ENCODE results near the gene MAPK9. TPM values are rescaled to one million over a fixed set of nuclear protein-coding genes. Genes with fewer than 3 reads are reported as not detected.

MAPK9 gene
- total RNA-seq, 1 experiment from 2014 or later, result 43.4 TPM

DNA sequence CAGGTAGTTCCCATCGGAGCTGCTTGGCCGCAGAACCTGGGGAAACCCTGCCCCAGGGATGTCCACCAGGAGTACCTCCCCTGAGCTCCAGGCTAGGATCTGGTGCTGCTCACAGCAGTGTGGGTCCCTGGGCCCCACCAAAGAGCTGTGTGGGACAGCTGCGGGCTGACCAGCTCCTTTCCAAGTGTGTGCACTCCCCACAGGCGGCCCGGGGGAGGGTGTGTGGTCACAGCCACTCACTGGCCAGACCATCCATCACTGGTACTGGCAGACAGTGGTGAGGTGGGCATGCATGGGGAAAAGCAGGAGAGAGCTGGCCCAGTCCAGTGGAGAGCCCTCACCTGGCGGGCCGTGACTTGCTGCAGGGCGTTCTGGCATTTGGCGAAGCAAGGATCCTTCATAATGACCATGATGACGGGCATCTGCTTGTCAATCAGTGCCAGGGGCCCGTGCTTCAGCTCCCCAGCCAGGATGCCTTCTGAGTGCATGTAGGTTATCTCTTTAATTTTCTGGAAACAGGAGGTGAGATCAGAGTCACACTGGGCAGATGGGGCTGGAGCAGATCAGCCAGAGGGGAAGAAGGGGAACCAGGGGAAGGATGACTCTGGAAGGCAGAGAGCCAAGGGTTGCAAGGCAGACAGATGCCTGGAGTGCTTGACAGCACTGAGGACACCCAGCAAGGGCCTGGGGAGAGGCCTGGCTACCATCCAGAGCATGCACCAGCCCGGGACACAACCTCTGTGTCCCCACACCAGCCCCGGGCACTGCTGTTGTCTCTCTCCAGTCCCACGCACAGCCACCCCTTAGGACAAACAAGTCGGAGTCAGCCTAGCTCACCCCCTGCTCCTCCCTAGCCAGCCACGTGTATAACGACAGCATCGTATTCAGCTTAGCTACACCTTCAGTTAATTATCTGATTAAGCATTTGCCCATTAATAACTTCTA is 12.8 kb upstream of the MAPK9 start:
- RAD21 ChIA-PET (ENCODE audit: low non-redundant PET in 1 of 2, low total read pairs in 2 of 2, uncharacterized antibody in 2 of 2, unreplicated experiment in 2 of 2), result no interaction called here
- DNase-seq (ENCODE audit: low read depth, low spot score) (no peak), ATAC-seq (no peak)
- Histone ChIP-seq H3K9ac (ENCODE audit: low read length) (no peak overlapping the region), H2AFZ (ENCODE audit: low read depth, low read length, poor library complexity, severe bottlenecking) (no peak overlapping the region), H4K20me1 (ENCODE audit: insufficient read depth) (no peaks in the 10 kb centered on the region), H3K4me1 (ENCODE audit: control insufficient read depth in 1 of 2, insufficient read depth in 2 of 2, low read length in 2 of 2) (no peaks in the 10 kb centered on the region), H3K27me3 (ENCODE audit: insufficient read depth, low read length) (no peaks in the 10 kb centered on the region), H3K79me2 (ENCODE audit: insufficient read depth, low read length) (no peaks in the 10 kb centered on the region), H3K4me2 (ENCODE audit: low read length) (no peak overlapping the region), H3K27ac (ENCODE audit: low read depth, low read length) (no peak overlapping the region), H3K9me3 (ENCODE audit: control insufficient read depth in 1 of 2, insufficient read depth in 1 of 2, low read depth in 1 of 2, low read length in 2 of 2) (no peaks in the 10 kb centered on the region), H3K36me3 (ENCODE audit: control insufficient read depth in 1 of 2, insufficient read depth in 2 of 2, low read length in 2 of 2) (no peaks in the 10 kb centered on the region), H3K4me3 (replicated peaks in 1 of 2; ENCODE audit: low read depth in 1 of 2, low read length in 2 of 2) (no peak overlapping the region), H3K9me2 (ENCODE audit: insufficient read depth) (no peaks in the 10 kb centered on the region)
- intact Hi-C loops (cut with micrococcal nuclease), result no loop called here
- no TSS peak for BruUV-seq (replicated peaks)
- CTCF ChIA-PET, result interaction anchor here (1.4 kb wide), 1 partner anchor 11 kb away, joined by 4 read pairs; no protein-coding TSS in a partner anchor
- POLR2A ChIA-PET, result no interaction called here
- TF ChIP-seq RAD21 (IDR thresholded peaks at IDR 0.05; ENCODE audit: low read depth), result no peak
- no peak for TF ChIP-seq FOSL1 (IDR thresholded peaks at IDR 0.05; ENCODE audit: low read depth)
- TF ChIP-seq REST (IDR thresholded peaks at IDR 0.05; ENCODE audit: low read depth), result no peak
- no peak for TF ChIP-seq SIN3A (IDR thresholded peaks at IDR 0.05; ENCODE audit: low read depth)
- no peak for TF ChIP-seq JUND (IDR thresholded peaks at IDR 0.05)

GRCh38 chr5:180304016-180304292 is 12.1 kb upstream of the MAPK9 start:
- Histone ChIP-seq H3K36me3 (ENCODE audit: control insufficient read depth in 1 of 2, insufficient read depth in 2 of 2, low read length in 2 of 2) (no peaks in the 10 kb centered on the region), H3K27me3 (ENCODE audit: insufficient read depth, low read length) (no peaks in the 10 kb centered on the region), H3K4me1 (ENCODE audit: control insufficient read depth in 1 of 2, insufficient read depth in 2 of 2, low read length in 2 of 2) (no peaks in the 10 kb centered on the region), H3K27ac (ENCODE audit: low read depth, low read length) (no peak overlapping the region), H3K4me3 (replicated peaks in 1 of 2; ENCODE audit: low read depth in 1 of 2, low read length in 2 of 2) (no peak overlapping the region), H3K79me2 (ENCODE audit: insufficient read depth, low read length) (no peaks in the 10 kb centered on the region), H3K9me2 (ENCODE audit: insufficient read depth) (no peaks in the 10 kb centered on the region), H3K9ac (ENCODE audit: low read length) (no peak overlapping the region), H4K20me1 (ENCODE audit: insufficient read depth) (no peaks in the 10 kb centered on the region), H3K4me2 (ENCODE audit: low read length) (no peak overlapping the region), H2AFZ (ENCODE audit: low read depth, low read length, poor library complexity, severe bottlenecking) (no peak overlapping the region), H3K9me3 (ENCODE audit: control insufficient read depth in 1 of 2, insufficient read depth in 1 of 2, low read depth in 1 of 2, low read length in 2 of 2) (no peaks in the 10 kb centered on the region)
- CTCF ChIA-PET, result interaction anchor here (1.4 kb wide), 1 partner anchor 12 kb away, joined by 4 read pairs; no protein-coding TSS in a partner anchor
- no peak for TF ChIP-seq CBX3 (IDR thresholded peaks at IDR 0.05; ENCODE audit: low read depth)
- no peak for TF ChIP-seq ELF1 (IDR thresholded peaks at IDR 0.05; ENCODE audit: borderline replicate concordance, low read depth)
- TF ChIP-seq ZNF274 (IDR thresholded peaks at IDR 0.05; ENCODE audit: low read depth, low read length), result no peak
- TF ChIP-seq YY1 (IDR thresholded peaks at IDR 0.05; ENCODE audit: extremely low read depth, insufficient replicate concordance, low read depth, low read length), result no peak
- no peak for TF ChIP-seq POLR2AphosphoS5 (IDR thresholded peaks at IDR 0.05; ENCODE audit: low read depth, low read length)
- TF ChIP-seq EZH2 (IDR thresholded peaks at IDR 0.05), result no peak
- no peak for DNase-seq (ENCODE audit: low read depth, low spot score)
- ATAC-seq, result no peak
- POLR2A ChIA-PET, result no interaction called here
- BruUV-seq (replicated peaks), result no TSS peak
- RAD21 ChIA-PET (ENCODE audit: low non-redundant PET in 1 of 2, low total read pairs in 2 of 2, uncharacterized antibody in 2 of 2, unreplicated experiment in 2 of 2), result no interaction called here
- intact Hi-C loops (cut with micrococcal nuclease), result no loop called here

Data from HCT116 (cell line).